ENCODE measurements around the gene PRKN. TPM values are rescaled to one million over a fixed set of nuclear protein-coding genes. Genes with fewer than 3 reads are reported as not detected.
A peak's percentile ranks its signal among the peaks of the same experiment; 100 is the strongest.

PRKN gene
- total RNA-seq, 4 donors from 2014 or later, result 6.3 to 11.9 (median 9.5) TPM

DNA sequence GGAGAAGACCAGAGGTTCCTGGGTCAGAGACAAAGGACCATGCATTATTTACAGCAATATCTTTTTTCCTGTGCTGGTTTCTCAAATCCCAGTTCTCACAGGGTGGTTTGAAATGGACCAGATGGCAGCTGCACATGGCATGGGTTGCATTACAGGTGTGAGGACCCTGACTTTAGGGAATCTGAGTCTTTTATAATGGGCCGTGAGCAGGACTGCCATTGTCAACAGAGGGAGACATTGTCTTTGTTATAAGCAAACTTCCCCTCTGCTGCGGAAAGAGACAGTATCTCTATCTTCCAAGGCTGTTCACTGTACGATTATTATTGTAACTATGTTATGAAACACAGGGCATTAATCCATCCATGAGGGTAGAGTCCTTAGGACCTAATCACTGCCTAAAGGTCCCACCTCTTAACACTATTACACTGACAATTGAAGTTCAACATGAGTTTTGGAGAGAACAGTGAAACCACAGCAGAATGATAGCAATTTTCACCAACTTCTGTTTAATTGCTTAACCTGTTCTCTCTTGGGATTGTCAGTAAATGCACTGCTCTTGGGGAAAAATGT, 1297.6 kb downstream of the PRKN start:
- intact Hi-C loops (cut with DNase I; ENCODE audit: low total_unique reads), result no loop called here
- H3K4me3 ChIP-seq (ENCODE audit: low read depth, poor library complexity, severe bottlenecking), result no peak overlapping the region
- TF ChIP-seq POLR2A (IDR thresholded peaks at IDR 0.05) (no peak), CTCF (IDR thresholded peaks at IDR 0.05) (no peak)
- WGBS, 2 donors, result 83 to 96% methylated on average over 3 of the region's 3 CpGs
- no peak for DNase-seq (ENCODE audit: low spot score in 2 of 2)

- intact Hi-C loops (cut with DNase I; ENCODE audit: low total_unique reads), result no loop called here
- no peak for DNase-seq (ENCODE audit: low spot score in 2 of 2)
- no peak for TF ChIP-seq CTCF (IDR thresholded peaks at IDR 0.05)
- TF ChIP-seq POLR2A (IDR thresholded peaks at IDR 0.05), result no peak
Observed at GRCh38 chr6:161424421-161424820, 1303.1 kb downstream of the PRKN start.

GRCh38 chr6:161422710-161423680, 1304.6 kb downstream of the PRKN start:
- H3K4me3 ChIP-seq (ENCODE audit: low read depth, poor library complexity, severe bottlenecking), result no peak overlapping the region
- intact Hi-C loops (cut with DNase I; ENCODE audit: low total_unique reads), result no loop called here
- DNase-seq (ENCODE audit: low spot score in 2 of 2), result no peak
- TF ChIP-seq CTCF (IDR thresholded peaks at IDR 0.05), result no peak
- no peak for TF ChIP-seq POLR2A (IDR thresholded peaks at IDR 0.05)
- WGBS, 2 donors, result 68 to 74% methylated on average over 16 of the region's 16 CpGs

More at GRCh38 chr6:161424421-161424820, 1303.1 kb downstream of the PRKN start:
- no peak overlapping the region for H3K4me3 ChIP-seq (ENCODE audit: low read depth, poor library complexity, severe bottlenecking)

DNA sequence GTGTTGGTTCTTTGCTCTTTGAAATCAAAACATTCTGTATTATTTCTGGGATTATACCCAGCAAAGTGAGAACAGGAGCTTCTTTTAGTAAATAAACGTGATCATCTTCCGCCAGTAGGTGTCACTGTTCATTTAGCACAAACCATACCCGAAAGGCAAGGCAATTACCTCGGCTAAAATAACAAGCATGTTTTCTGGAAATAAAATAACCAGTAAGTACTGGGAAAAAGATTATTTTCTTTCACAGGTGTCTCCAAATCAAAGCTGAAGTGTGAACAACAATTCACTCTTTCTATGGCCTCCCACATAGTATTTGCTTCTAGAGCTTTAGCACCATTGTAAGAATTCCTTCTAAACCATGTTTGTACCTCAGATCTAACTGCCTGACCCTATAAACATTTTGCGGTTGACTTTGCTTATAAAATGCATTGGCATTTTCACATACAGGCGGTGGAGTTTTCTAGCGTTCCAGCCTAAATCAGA, 1309.1 kb downstream of the PRKN start:
- TF ChIP-seq CTCF (IDR thresholded peaks at IDR 0.05), result peak in 1 of 3 donors; percentile 22
- TF ChIP-seq POLR2A (IDR thresholded peaks at IDR 0.05), result no peak
- H3K4me3 ChIP-seq (ENCODE audit: low read depth, poor library complexity, severe bottlenecking), result no peak overlapping the region
- intact Hi-C loops (cut with DNase I; ENCODE audit: low total_unique reads), result no loop called here
- WGBS, 2 donors, result 13 to 18% methylated on average over 7 of the region's 7 CpGs
- DNase-seq (ENCODE audit: low spot score in 2 of 2), result peak in 1 of 2 donors; percentile 68

DNA sequence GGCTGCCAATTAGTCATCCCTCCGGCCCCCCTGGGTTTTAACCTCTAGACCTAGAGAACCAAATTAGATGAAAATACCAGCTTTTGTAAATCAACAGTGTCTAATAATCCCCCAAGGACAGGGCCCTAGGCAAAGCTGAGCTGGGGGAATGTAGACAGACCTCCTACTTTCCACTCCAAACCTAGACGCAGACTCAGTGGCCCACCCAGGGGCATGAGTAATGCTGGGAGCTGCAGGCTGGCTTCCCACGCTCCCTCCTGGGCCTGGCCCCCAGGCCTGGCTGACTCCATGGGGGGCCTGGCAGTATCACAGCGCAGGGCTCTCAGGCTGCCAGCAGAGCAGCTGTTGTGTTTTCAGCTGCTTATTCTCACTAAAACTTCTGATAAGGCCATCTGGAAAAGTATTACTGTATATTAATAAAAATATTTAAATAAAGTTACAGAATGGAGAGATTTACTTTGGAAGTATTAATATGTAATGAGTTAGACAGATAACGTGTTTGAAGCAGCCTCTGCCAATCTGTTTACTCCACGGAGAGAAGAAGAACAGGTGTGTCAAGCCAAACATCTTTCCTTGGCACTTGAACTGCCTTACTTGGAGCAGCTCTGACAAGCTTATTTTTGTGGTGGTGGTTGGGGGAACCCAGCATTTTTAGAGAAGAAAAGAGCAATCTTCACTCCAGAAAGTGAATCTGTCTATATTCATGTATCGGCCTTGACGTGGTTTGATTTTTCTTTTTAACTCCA, 1309.7 kb downstream of the PRKN start:
- H3K4me3 ChIP-seq (ENCODE audit: low read depth, poor library complexity, severe bottlenecking), result no peak overlapping the region
- 25 to 32% methylated on average over 8 of the region's 8 CpGs for WGBS, 2 donors

More for the DNA sequence above, 1309.7 kb downstream of the PRKN start:
- no peak for DNase-seq (ENCODE audit: low spot score in 2 of 2)
- intact Hi-C loops (cut with DNase I; ENCODE audit: low total_unique reads), result no loop called here
- TF ChIP-seq POLR2A (IDR thresholded peaks at IDR 0.05) (no peak), CTCF (IDR thresholded peaks at IDR 0.05) (no peak)
